ENCODE data around the gene SSRP1.
"Not testable (repeated sequence)": the region's sequence is repeated elsewhere in the genome, so short reads cannot be mapped to it uniquely, and the experiment has no call there.

SSRP1 gene

GRCh38 chr11:57335343-57336110 is at the start of gene SSRP1:
Gene SSRP1, minus strand, starts transcription at chr11:57335892. Its CDS starts 771 bp downstream, at chr11:57335121.
- DNase-seq (ENCODE audit: low spot score), result peak; percentile 92

GRCh38 chr11:57380975-57381374 is 45.3 kb upstream of the SSRP1 start, which contains the start of gene PRG3:
Gene PRG3, minus strand, starts transcription at chr11:57381150. Its CDS starts 442 bp downstream, at chr11:57380708.
- no peak for DNase-seq (ENCODE audit: low spot score)

- DNase-seq (ENCODE audit: low spot score), result no peak
Observed at GRCh38 chr11:57379732-57380131, 44.0 kb upstream of the SSRP1 start.

GRCh38 chr11:57378186-57378585 is 42.5 kb upstream of the SSRP1 start:
- no peak for DNase-seq (ENCODE audit: low spot score)

GRCh38 chr11:57377107-57377506 is 41.4 kb upstream of the SSRP1 start:
- DNase-seq (ENCODE audit: low spot score), result no peak

GRCh38 chr11:57376095-57377090 is 40.7 kb upstream of the SSRP1 start:
- DNase-seq (ENCODE audit: low spot score), result no peak

GRCh38 chr11:57375490-57375889 is 39.8 kb upstream of the SSRP1 start:
- DNase-seq (ENCODE audit: low spot score), result no peak

GRCh38 chr11:57374966-57375365 is 39.3 kb upstream of the SSRP1 start:
- no peak for DNase-seq (ENCODE audit: low spot score)

GRCh38 chr11:57373146-57373545 is 37.5 kb upstream of the SSRP1 start:
- DNase-seq (ENCODE audit: low spot score), result no peak

- DNase-seq (ENCODE audit: low spot score), result no peak
Observed at GRCh38 chr11:57370941-57371340, 35.2 kb upstream of the SSRP1 start.

GRCh38 chr11:57370251-57370650 is 34.6 kb upstream of the SSRP1 start:
- no peak for DNase-seq (ENCODE audit: low spot score)

GRCh38 chr11:57368845-57369232 is 33.1 kb upstream of the SSRP1 start:
- DNase-seq (ENCODE audit: low spot score), result no peak

- no peak for DNase-seq (ENCODE audit: low spot score)
Observed at GRCh38 chr11:57368106-57368844, 32.6 kb upstream of the SSRP1 start.

- DNase-seq (ENCODE audit: low spot score), result no peak
Observed at GRCh38 chr11:57364851-57365660, 29.4 kb upstream of the SSRP1 start.

- no peak for DNase-seq (ENCODE audit: low spot score)
Observed at GRCh38 chr11:57363131-57364080, 27.7 kb upstream of the SSRP1 start.

- no peak for DNase-seq (ENCODE audit: low spot score)
Observed at GRCh38 chr11:57361926-57362325, 26.2 kb upstream of the SSRP1 start.

GRCh38 chr11:57361420-57361819 is 25.7 kb upstream of the SSRP1 start:
- not testable (repeated sequence) for DNase-seq (ENCODE audit: low spot score)

- DNase-seq (ENCODE audit: low spot score), result no peak
Observed at GRCh38 chr11:57360991-57361390, 25.3 kb upstream of the SSRP1 start.

- no peak for DNase-seq (ENCODE audit: low spot score)
Observed at GRCh38 chr11:57359896-57360690, 24.4 kb upstream of the SSRP1 start.
